Spleen (tissue), 11 donors: ENCODE data around the gene FTO. TPM values are rescaled to one million over a fixed set of nuclear protein-coding genes. Genes with fewer than 3 reads are reported as not detected.

ENCODE experiments used
- DNase-seq: peaks from one replicate; pipeline ENCODE4 v3.0.0-alpha.2; 2020
- H3K27ac ChIP-seq, 8 donors: fragments of 200-600 bp; sonication (generic) in 7 of 8; 1 replicate in 4 of 8; 2 replicates in 4 of 8; pipeline versions ENCODE4 v1.5.0 to v1.8.0; 2016 to 2021; ENCODE audit warnings: inconsistent platforms in 4 of 8, mild to moderate bottlenecking in 4 of 8, moderate library complexity in 1 of 8
- H3K27me3 ChIP-seq, 7 donors: fragments of 200-600 bp; sonication (generic) in 6 of 7; replicated peaks in 1 of 7; 1 replicate in 4 of 7; 2 replicates in 3 of 7; pipeline versions ENCODE4 v1.5.0 to v1.8.0; 2016 to 2021; ENCODE audit warnings: inconsistent platforms in 3 of 7, mild to moderate bottlenecking in 1 of 7
- H3K36me3 ChIP-seq, 6 donors: fragments of 200-600 bp; sonication (generic) in 5 of 6; 1 replicate in 4 of 6; 2 replicates in 2 of 6; pipeline versions ENCODE4 v1.5.0 to v1.8.0; 2016 to 2021; ENCODE audit warnings: inconsistent platforms in 2 of 6
- H3K4me1 ChIP-seq, 6 donors: fragments of 200-600 bp; sonication (generic) in 5 of 6; 1 replicate in 3 of 6; 2 replicates in 3 of 6; pipeline versions ENCODE4 v1.5.0 to v1.8.0; 2016 to 2021; ENCODE audit warnings: inconsistent platforms in 3 of 6
- H3K4me3 ChIP-seq, 8 donors: fragments of 200-600 bp; sonication (generic) in 7 of 8; 1 replicate in 4 of 8; 2 replicates in 4 of 8; pipeline versions ENCODE4 v1.5.0 to v1.8.0; 2016 to 2021; ENCODE audit warnings: inconsistent platforms in 4 of 8, mild to moderate bottlenecking in 4 of 8, moderate library complexity in 2 of 8
- H3K9me3 ChIP-seq, 8 donors: fragments of 200-600 bp; sonication (generic) in 7 of 8; 1 replicate in 4 of 8; 2 replicates in 4 of 8; pipeline versions ENCODE4 v1.5.0 to v1.8.0; 2016 to 2021; ENCODE audit warnings: inconsistent platforms in 4 of 8
- CTCF ChIP-seq, 11 experiments: fragments of 200-600 bp in 7 of 11; fragments of 450-650 bp in 4 of 11; sonication (generic) in 4 of 11; IDR thresholded peaks in 8 of 11; conservative IDR thresholded peaks in 3 of 11; 1 replicate in 7 of 11; 2 replicates in 4 of 11; pipeline versions ENCODE4 v1.4.0 to v1.8.0; 2016 to 2021; ENCODE audit warnings: antibody characterized with exemption in 11 of 11, inconsistent platforms in 4 of 11, mild to moderate bottlenecking in 1 of 11
- POLR2A ChIP-seq, 3 donors: fragments of 450-650 bp; IDR thresholded peaks; one replicate each; pipeline ENCODE4 v1.5.1; 2017; ENCODE audit warnings: antibody characterized with exemption in 3 of 3, mild to moderate bottlenecking in 1 of 3
- POLR2AphosphoS5 ChIP-seq, 3 donors: sonication (generic); formaldehyde crosslinking; IDR thresholded peaks; one replicate each; pipeline ENCODE4 v1.5.1; 2017; ENCODE audit warnings: antibody characterized with exemption in 3 of 3
- WGBS, 5 donors: extraction: QIAGEN DNeasy Blood & Tissue Kit in 3 of 5; methylation state at CpG; one replicate each; pipeline versions ENCODE4 v1.1.5 to v1.1.7; 2013 to 2018; 5-methylcytosine and 5-hydroxymethylcytosine counted together
- intact Hi-C: fragments of 100-400 bp; cut with DNase I; formaldehyde crosslinking; loops from one replicate; pipeline ENCODE4 v1.15.0; 2023; ENCODE audit warnings: low total_unique reads
- polyA plus RNA-seq, 3 donors: library from polyadenylated mRNA; stranded (reverse); fragments of 200-250 nt; gene quantifications; one replicate each; pipeline ENCODE4 v1.2.1, GENCODE V29; 2013
- total RNA-seq, 7 donors: library from RNA; depleted of rRNA in 3 of 7; stranded (reverse); fragments of >200 nt in 3 of 7; fragmentation: NEBNext Ultra II Directional in 4 of 7; extraction: Animal tissue kit (Norgen Biotek cat#: 25700) in 4 of 7; gene quantifications; one replicate each; pipeline versions ENCODE4 v1.1.0 to v1.2.1, GENCODE V29; 2016 to 2021
- donor health status: healthy with polysubstance abuse.
- donor health status: DM: no; HTN: no; CAD: no; lungs with moderate emphysema.
- donor health status: DM: no; HTN: no; CAD: no.
- donor health status: Bipolar disorder and iron deficiency.
- donor health status: healthy.
- donor health status: DM: no; HTN: no; CAD: no.
- donor health status: DM: yes; HTN: yes; CAD: no.

Gene FTO
- total and polyA plus RNA-seq, 10 donors, result 6.8 to 89.8 (median 68.4) TPM

- no peak for TF ChIP-seq POLR2AphosphoS5 (IDR thresholded peaks at IDR 0.05)
- no peak for TF ChIP-seq POLR2A (IDR thresholded peaks at IDR 0.05)
- no peak for TF ChIP-seq CTCF (IDR thresholded peaks at IDR 0.05 in 8 of 11, conservative IDR thresholded peaks at IDR 0.05 in 3 of 11)
- peak overlapping the region in 1 of 8 donors; percentile 14 for H3K27ac ChIP-seq
Measured at GRCh38 chr16:53913099-53913870, 209.3 kb downstream of the FTO start.

GRCh38 chr16:53913920-53914319 lies 210.0 kb downstream of the FTO start:
- no peak for DNase-seq
- Histone ChIP-seq H3K27me3 (no peaks in the 10 kb centered on the region), H3K27ac (peak overlapping the region in 1 of 8 donors; percentile 7), H3K9me3 (no peaks in the 10 kb centered on the region), H3K4me1 (peaks cover 0 to 29% (median 10%) of the 10 kb centered on the region in 6 donors), H3K4me3 (no peak overlapping the region), H3K36me3 (no peaks in the 10 kb centered on the region)
- TF ChIP-seq CTCF (IDR thresholded peaks at IDR 0.05 in 8 of 11, conservative IDR thresholded peaks at IDR 0.05 in 3 of 11), result no peak
- no peak for TF ChIP-seq POLR2A (IDR thresholded peaks at IDR 0.05)
- no peak for TF ChIP-seq POLR2AphosphoS5 (IDR thresholded peaks at IDR 0.05)
- intact Hi-C loops, result no loop called here
- 56 to 73% (median 71%) methylated on average over 9 of the region's 9 CpGs for WGBS, 5 donors

More at GRCh38 chr16:53913099-53913870, 209.3 kb downstream of the FTO start:
- 65 to 72% (median 72%) methylated on average over 7 of the region's 7 CpGs for WGBS, 5 donors
- no peaks in the 10 kb centered on the region for H3K9me3 ChIP-seq
- no peaks in the 10 kb centered on the region for H3K27me3 ChIP-seq
- H3K4me3 ChIP-seq, result no peak overlapping the region
- DNase-seq, result no peak
- H3K36me3 ChIP-seq, result no peaks in the 10 kb centered on the region
- intact Hi-C loops, result no loop called here
- peaks cover 0 to 29% (median 10%) of the 10 kb centered on the region in 6 donors for H3K4me1 ChIP-seq

- no peaks in the 10 kb centered on the region for H3K27me3 ChIP-seq
- no peak for DNase-seq
- H3K27ac ChIP-seq, result no peak overlapping the region
- H3K36me3 ChIP-seq, result no peaks in the 10 kb centered on the region
- peaks cover 0 to 29% (median 10%) of the 10 kb centered on the region in 6 donors for H3K4me1 ChIP-seq
- 91 to 96% (median 94%) methylated on average over 3 of the region's 3 CpGs for WGBS, 5 donors
- intact Hi-C loops, result no loop called here
- no peaks in the 10 kb centered on the region for H3K9me3 ChIP-seq
- H3K4me3 ChIP-seq, result no peak overlapping the region
- TF ChIP-seq POLR2A (IDR thresholded peaks at IDR 0.05), result no peak
- TF ChIP-seq POLR2AphosphoS5 (IDR thresholded peaks at IDR 0.05), result no peak
- TF ChIP-seq CTCF (IDR thresholded peaks at IDR 0.05 in 8 of 11, conservative IDR thresholded peaks at IDR 0.05 in 3 of 11), result no peak
Measured at GRCh38 chr16:53914736-53915135, 210.8 kb downstream of the FTO start.

GRCh38 chr16:53915452-53916160 lies 211.7 kb downstream of the FTO start:
- 95 to 96% (median 95%) methylated on average over 5 of the region's 5 CpGs for WGBS, 5 donors
- H3K27me3 ChIP-seq, result no peaks in the 10 kb centered on the region
- TF ChIP-seq POLR2A (IDR thresholded peaks at IDR 0.05), result no peak
- no peak for TF ChIP-seq POLR2AphosphoS5 (IDR thresholded peaks at IDR 0.05)
- TF ChIP-seq CTCF (IDR thresholded peaks at IDR 0.05 in 8 of 11, conservative IDR thresholded peaks at IDR 0.05 in 3 of 11), result no peak

More at GRCh38 chr16:53915452-53916160, 211.7 kb downstream of the FTO start:
- Histone ChIP-seq H3K4me3 (no peak overlapping the region), H3K27ac (no peak overlapping the region), H3K9me3 (no peaks in the 10 kb centered on the region), H3K4me1 (peaks cover 0 to 29% (median 10%) of the 10 kb centered on the region in 6 donors), H3K36me3 (no peaks in the 10 kb centered on the region)
- intact Hi-C loops, result no loop called here
- no peak for DNase-seq
